C4-2B (cell line): ENCODE data around the gene ANGPTL5.
A peak's percentile ranks its signal among the peaks of the same experiment; 100 is the strongest.

Source experiments
- H3K27ac ChIP-seq: fragments of 450-650 bp; 2 replicates; pipeline ENCODE4 v1.5.1; 2017
- CTCF ChIP-seq: fragments of 450-650 bp; conservative IDR thresholded peaks from 2 replicates; pipeline ENCODE4 v1.5.1; 2017; ENCODE audit warnings: mild to moderate bottlenecking
- ZFX ChIP-seq: fragments of 450-650 bp; IDR thresholded peaks from 2 replicates; pipeline ENCODE4 v1.6.1; 2017

ANGPTL5 gene

DNA sequence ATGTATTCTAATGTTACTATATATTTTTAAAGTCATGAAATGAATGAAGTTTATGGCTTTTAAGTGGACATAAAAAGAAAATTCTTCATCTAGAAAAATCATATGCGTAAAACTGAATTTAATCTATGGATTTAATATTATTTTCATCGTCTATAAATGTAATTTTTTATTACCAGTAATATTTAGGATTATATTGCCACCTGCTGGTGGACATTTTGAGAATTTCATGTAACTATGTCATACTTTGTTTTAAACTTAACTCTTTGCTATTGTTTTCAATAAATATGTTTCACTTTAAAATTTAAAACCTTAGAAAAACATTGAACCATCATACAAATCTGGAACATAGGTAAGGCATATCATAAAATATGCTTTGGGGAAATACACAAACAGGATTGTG lies 68.1 kb downstream of the ANGPTL5 start:
- no peak overlapping the region for H3K27ac ChIP-seq
- TF ChIP-seq ZFX = no peak
- peak; percentile 65 for TF ChIP-seq CTCF

- no peak overlapping the region for H3K27ac ChIP-seq
- TF ChIP-seq CTCF = no peak
- no peak for TF ChIP-seq ZFX
Measured at GRCh38 chr11:101844608-101845007, 71.7 kb downstream of the ANGPTL5 start.

- H3K27ac ChIP-seq = no peak overlapping the region
- TF ChIP-seq CTCF (no peak), ZFX (no peak)
Measured at GRCh38 chr11:101840704-101841103, 75.6 kb downstream of the ANGPTL5 start.
